H9 (cell line): ENCODE results near the gene IGLL1. TPM values are rescaled to one million over a fixed set of nuclear protein-coding genes. Genes with fewer than 3 reads are reported as not detected.

ENCODE experiments used
- DNase-seq: peaks from one replicate; pipeline ENCODE4 v3.0.0-alpha.2; 2017
- H2AFZ ChIP-seq: one replicate; pipeline ENCODE4 v1.6.1; 2013; ENCODE audit warnings: mild to moderate bottlenecking, low read length, control low read depth, moderate library complexity
- H2AK5ac ChIP-seq: 2 replicates; pipeline ENCODE4 v1.6.1; 2013; ENCODE audit warnings: low read length, control low read depth, mixed read lengths; ENCODE audit not compliant: insufficient read length
- H2BK120ac ChIP-seq: one replicate; pipeline ENCODE4 v1.6.1; 2013; ENCODE audit warnings: low read depth, mild to moderate bottlenecking, low read length, control low read depth, inconsistent platforms; ENCODE audit not compliant: poor library complexity, severe bottlenecking
- H2BK12ac ChIP-seq: 2 replicates; pipeline ENCODE4 v1.6.1; 2013; ENCODE audit warnings: low read length, control low read depth, mixed read lengths, low read depth; ENCODE audit not compliant: insufficient read length
- H2BK15ac ChIP-seq: 2 replicates; pipeline ENCODE4 v1.6.1; 2013; ENCODE audit warnings: low read depth, low read length, control low read depth
- H2BK20ac ChIP-seq: one replicate; pipeline ENCODE4 v1.6.1; 2013; ENCODE audit warnings: low read depth, mild to moderate bottlenecking, low read length, control low read depth, inconsistent platforms; ENCODE audit not compliant: poor library complexity, severe bottlenecking
- H2BK5ac ChIP-seq: 2 replicates; pipeline ENCODE4 v1.6.1; 2013; ENCODE audit warnings: low read length, control low read depth, mixed read lengths; ENCODE audit not compliant: insufficient read length
- H3K14ac ChIP-seq: 2 replicates; pipeline ENCODE4 v1.6.1; 2013; ENCODE audit warnings: low read length, control low read depth; ENCODE audit not compliant: insufficient read depth
- H3K18ac ChIP-seq: 2 replicates; pipeline ENCODE4 v1.6.1; 2013; ENCODE audit warnings: low read depth, mild to moderate bottlenecking, mixed read lengths, low read length, control low read depth; ENCODE audit not compliant: insufficient read length
- H3K23ac ChIP-seq: 2 replicates; pipeline ENCODE4 v1.6.1; 2013; ENCODE audit warnings: low read length, control low read depth, mixed read lengths, low read depth; ENCODE audit not compliant: insufficient read length
- H3K23me2 ChIP-seq: 2 replicates; pipeline ENCODE4 v1.6.1; 2013; ENCODE audit warnings: low read depth, mild to moderate bottlenecking, mixed read lengths, low read length, control low read depth; ENCODE audit not compliant: insufficient read length, poor library complexity, severe bottlenecking
- H3K27ac ChIP-seq: 2 replicates; pipeline ENCODE4 v1.5.1; 2013; ENCODE audit warnings: low read length, control low read depth, mixed read lengths, low read depth; ENCODE audit not compliant: insufficient read length
- H3K27me3 ChIP-seq: 2 replicates; pipeline ENCODE4 v1.6.1; 2013; ENCODE audit warnings: low read length, control low read depth, inconsistent platforms; ENCODE audit not compliant: insufficient read depth
- H3K4ac ChIP-seq: 2 replicates; pipeline ENCODE4 v1.6.1; 2013; ENCODE audit warnings: low read depth, mild to moderate bottlenecking, control low read depth, inconsistent platforms, low read length, moderate library complexity
- H3K4me1 ChIP-seq: 2 replicates; pipeline ENCODE4 v1.6.1; 2013; ENCODE audit warnings: low read length, control low read depth, inconsistent platforms; ENCODE audit not compliant: insufficient read depth
- H3K4me2 ChIP-seq: 2 replicates; pipeline ENCODE4 v1.6.1; 2013; ENCODE audit warnings: low read length, control low read depth, mixed read lengths; ENCODE audit not compliant: insufficient read length, insufficient read depth
- H3K56ac ChIP-seq: 2 replicates; pipeline ENCODE4 v1.6.1; 2013; ENCODE audit warnings: low read depth, mild to moderate bottlenecking, mixed read lengths, low read length, control low read depth; ENCODE audit not compliant: insufficient read length
- H3K79me1 ChIP-seq: 2 replicates; pipeline ENCODE4 v1.6.1; 2013; ENCODE audit warnings: low read depth, mild to moderate bottlenecking, moderate library complexity, low read length, control low read depth, inconsistent platforms; ENCODE audit not compliant: insufficient read depth, poor library complexity, severe bottlenecking
- H3K79me2 ChIP-seq: 2 replicates; pipeline ENCODE4 v1.6.1; 2013; ENCODE audit warnings: low read length, control low read depth, inconsistent platforms; ENCODE audit not compliant: insufficient read depth
- H3K9ac ChIP-seq: 2 replicates; pipeline ENCODE4 v1.6.1; 2013; ENCODE audit warnings: low read length, control low read depth, mixed read lengths; ENCODE audit not compliant: insufficient read length; ENCODE audit errors: extremely low read depth
- H3K9me3 ChIP-seq: one replicate; pipeline ENCODE4 v1.6.1; 2013; ENCODE audit warnings: low read depth, low read length, inconsistent platforms; ENCODE audit not compliant: control insufficient read depth
- H3T11ph ChIP-seq: one replicate; pipeline ENCODE4 v1.6.1; 2013; ENCODE audit warnings: mild to moderate bottlenecking, low read length, control low read depth, inconsistent platforms
- H4K20me1 ChIP-seq: one replicate; pipeline ENCODE4 v1.6.1; 2013; ENCODE audit not compliant: control insufficient read depth, insufficient read length, insufficient read depth
- H4K5ac ChIP-seq: 2 replicates; pipeline ENCODE4 v1.6.1; 2013; ENCODE audit warnings: low read depth, mild to moderate bottlenecking, mixed read lengths, low read length, control low read depth; ENCODE audit not compliant: insufficient read length
- H4K8ac ChIP-seq: replicated peaks from 2 replicates; pipeline ENCODE4 v1.6.1; 2013; ENCODE audit warnings: low read length, control low read depth, mixed read lengths, low read depth; ENCODE audit not compliant: insufficient read length
- H4K91ac ChIP-seq: 2 replicates; pipeline ENCODE4 v1.6.1; 2013; ENCODE audit warnings: low read depth, mild to moderate bottlenecking, moderate library complexity, mixed read lengths, low read length, control low read depth; ENCODE audit not compliant: insufficient read length
- H3K27ac Mint-ChIP-seq, 3 experiments: 2 replicates in 2 of 3; 3 replicates in 1 of 3; pipeline ENCODE4 v1.8.0; 2020 to 2021; ENCODE audit warnings: mixed read lengths in 3 of 3, mild to moderate bottlenecking in 1 of 3, moderate library complexity in 1 of 3
- H3K27me3 Mint-ChIP-seq: 2 replicates; pipeline ENCODE4 v1.8.0; 2021; ENCODE audit warnings: low read depth, mild to moderate bottlenecking, moderate library complexity, mixed read lengths
- H3K36me3 Mint-ChIP-seq, 3 experiments: 2 replicates in 2 of 3; 3 replicates in 1 of 3; pipeline ENCODE4 v1.8.0; 2020 to 2021; ENCODE audit warnings: low read depth in 3 of 3, mixed read lengths in 3 of 3; ENCODE audit not compliant: insufficient read depth in 1 of 3
- H3K4me1 Mint-ChIP-seq, 2 experiments: 2 replicates each; pipeline ENCODE4 v1.8.0; 2020; ENCODE audit warnings: mixed read lengths in 2 of 2
- H3K4me3 Mint-ChIP-seq, 2 experiments: 2 replicates in 1 of 2; 3 replicates in 1 of 2; pipeline ENCODE4 v1.8.0; 2020 to 2021; ENCODE audit warnings: mild to moderate bottlenecking in 2 of 2, mixed read lengths in 2 of 2, moderate library complexity in 1 of 2
- H3K9me3 Mint-ChIP-seq, 2 experiments: 2 replicates in 1 of 2; 3 replicates in 1 of 2; pipeline ENCODE4 v1.8.0; 2020; ENCODE audit warnings: mild to moderate bottlenecking in 2 of 2, mixed read lengths in 2 of 2, moderate library complexity in 1 of 2
- CTCF ChIP-seq: fragments of 200-600 bp; sonication (generic); conservative IDR thresholded peaks from 3 replicates; pipeline ENCODE4 v1.8.0; 2021; ENCODE audit warnings: antibody characterized with exemption, mild to moderate bottlenecking
- WGBS: extraction: QIAGEN DNeasy Blood & Tissue Kit; methylation state at CpG from one replicate; pipeline ENCODE4 v1.1.7; 2013; ENCODE audit warnings: missing lambda C conversion rate, low lambda C conversion rate, mixed read lengths; ENCODE audit not compliant: insufficient read length; ENCODE audit errors: extremely low coverage; 5-methylcytosine and 5-hydroxymethylcytosine counted together
- total RNA-seq: library from RNA; stranded (reverse); gene quantifications from 2 replicates; pipeline ENCODE4 v1.2.1, GENCODE V29; 2021

Gene IGLL1
- total RNA-seq, 1 experiment from 2014 or later, result not detected

- Histone ChIP-seq H3T11ph (no peak overlapping the region), H3K4me1 (no peaks in the 10 kb centered on the region), H3K18ac (no peak overlapping the region), H3K27me3 (no peaks in the 10 kb centered on the region), H4K5ac (no peak overlapping the region), H2BK20ac (no peak overlapping the region), H2BK120ac (no peak overlapping the region), H2BK12ac (no peak overlapping the region), H3K4ac (no peak overlapping the region), H3K27ac (no peak overlapping the region), H3K23ac (no peak overlapping the region), H2BK5ac (no peak overlapping the region), H4K8ac (no peak overlapping the region), H2BK15ac (no peak overlapping the region), H3K9ac (no peak overlapping the region), H3K9me3 (no peaks in the 10 kb centered on the region), H3K14ac (no peak overlapping the region), H4K20me1 (no peaks in the 10 kb centered on the region), H2AFZ (no peak overlapping the region), H3K79me1 (no peaks in the 10 kb centered on the region), H3K4me2 (no peak overlapping the region), H4K91ac (no peak overlapping the region), H2AK5ac (no peak overlapping the region), H3K79me2 (no peaks in the 10 kb centered on the region), H3K56ac (no peak overlapping the region), H3K23me2 (no peaks in the 10 kb centered on the region)
- no peaks in the 10 kb centered on the region for H3K36me3 Mint-ChIP-seq
- no peak for TF ChIP-seq CTCF
- WGBS, result no CpG with 5 or more reads among the region's 7 CpGs
- no peak overlapping the region for H3K27ac Mint-ChIP-seq
- H3K4me1 Mint-ChIP-seq, result no peaks in the 10 kb centered on the region
- peaks cover 44% of the 10 kb centered on the region for H3K27me3 Mint-ChIP-seq
- no peaks in the 10 kb centered on the region for H3K9me3 Mint-ChIP-seq
- DNase-seq, result no peak
- H3K4me3 Mint-ChIP-seq, result peak overlapping the region in 1 of 2 experiments; percentile 26; a peak in 1 of 5 replicates
Measured at GRCh38 chr22:23583153-23583552, 3.1 kb upstream of the IGLL1 start.
